NCI-H146 (cell line): ENCODE results near the gene PRKAR1B.
"Not testable (repeated sequence)": the region's sequence is repeated elsewhere in the genome, so short reads cannot be mapped to it uniquely, and the experiment has no call there.

ENCODE experiments used
- DNase-seq: peaks from one replicate; lab custom pipeline; 2025; lab: John Stamatoyannopoulos, UW

Gene PRKAR1B

DNA sequence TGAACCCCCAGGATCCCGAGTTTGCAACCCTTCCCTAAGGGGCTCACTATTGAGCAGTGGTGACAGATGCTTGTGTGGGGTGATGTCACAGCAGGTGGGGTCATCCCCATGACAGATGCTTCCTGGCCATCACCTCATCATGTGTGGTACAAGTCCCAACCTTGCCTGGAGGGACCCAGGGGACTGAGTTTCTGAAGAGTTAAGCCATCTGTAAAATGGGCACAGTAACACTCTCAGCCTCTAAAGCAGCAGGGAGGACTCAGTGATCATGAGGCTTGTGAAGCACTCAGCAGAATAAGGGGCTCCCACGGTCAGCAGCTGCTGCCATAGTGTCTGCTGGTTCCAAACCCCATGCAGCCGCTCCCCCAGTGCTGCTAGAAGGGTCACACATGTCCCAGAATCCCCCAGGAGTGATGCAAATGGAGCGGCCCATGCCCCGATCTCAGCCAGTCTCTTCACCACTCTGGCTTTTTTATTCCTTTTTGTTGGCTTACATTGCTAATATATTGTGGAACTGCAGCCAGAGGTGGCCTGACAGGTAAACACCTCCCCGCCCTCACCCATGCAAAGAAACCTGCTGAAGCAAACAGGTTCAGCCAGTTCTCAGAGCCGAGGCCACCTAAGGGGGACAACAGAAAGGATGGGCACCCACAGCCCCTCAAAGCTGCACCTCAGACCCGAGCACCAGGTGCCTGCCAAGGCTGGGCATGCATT lies 105.4 kb downstream of the PRKAR1B start:
- no peak for DNase-seq

DNA sequence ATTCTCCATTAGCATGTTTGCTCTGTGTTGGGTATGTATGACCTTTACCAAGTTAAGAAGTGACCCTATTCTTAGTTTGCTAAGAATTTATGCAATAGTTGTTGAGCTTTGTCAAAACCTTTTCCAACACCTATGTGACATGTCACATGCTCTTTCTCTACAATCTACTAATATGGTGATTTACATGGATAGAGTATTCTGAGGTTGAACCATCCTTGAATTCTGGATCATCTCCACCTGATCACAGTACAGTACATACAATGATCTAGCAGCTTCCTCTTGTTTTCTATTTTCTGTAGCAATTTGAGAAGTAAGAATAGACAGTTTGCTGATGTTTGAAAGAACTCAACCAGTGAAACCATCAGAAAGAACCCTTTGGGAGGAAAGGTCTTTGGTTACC lies 106.2 kb downstream of the PRKAR1B start:
- DNase-seq = no peak

DNA sequence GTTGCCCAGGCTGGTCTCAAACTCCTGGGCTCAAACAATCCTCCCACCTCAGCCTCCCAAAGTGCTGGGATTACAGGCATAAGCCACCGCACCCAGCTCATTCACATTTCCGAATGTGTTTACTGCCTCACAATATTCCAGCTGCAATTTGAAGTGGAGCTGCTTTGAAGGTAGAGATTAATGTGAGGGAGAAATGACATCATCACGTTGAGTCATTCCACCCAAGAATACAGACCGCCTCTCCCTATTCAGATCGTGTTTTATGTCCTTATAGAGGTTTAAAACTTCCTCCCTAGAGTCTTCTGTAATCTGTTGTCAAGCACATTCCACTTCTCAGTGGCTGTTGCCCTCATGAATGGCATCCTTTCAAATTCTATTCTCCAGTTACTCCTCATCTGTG lies 107.0 kb downstream of the PRKAR1B start:
- DNase-seq = no peak

DNA sequence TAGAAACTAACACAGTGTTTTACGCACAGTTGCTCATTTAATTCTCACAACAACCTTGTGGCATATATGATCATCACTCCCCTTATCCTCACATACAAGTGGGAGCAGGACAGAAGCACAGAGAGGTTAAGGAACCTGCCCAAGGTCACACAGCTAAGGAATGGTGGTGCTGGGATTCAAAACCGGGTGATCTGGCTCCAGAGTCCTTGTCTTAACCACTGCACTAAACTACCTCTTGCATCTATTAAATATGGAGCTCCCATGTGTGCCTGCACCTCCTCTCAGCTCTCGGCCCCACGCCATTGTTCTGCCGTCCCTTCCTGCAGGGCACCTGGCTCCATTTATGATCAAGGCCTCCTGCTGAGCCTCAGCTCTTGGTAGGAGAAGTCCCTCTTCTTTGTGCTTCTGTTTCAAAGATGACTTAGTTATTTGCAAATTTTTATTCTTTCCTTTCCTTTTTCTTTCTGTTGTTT lies 107.7 kb downstream of the PRKAR1B start:
- no peak for DNase-seq

DNA sequence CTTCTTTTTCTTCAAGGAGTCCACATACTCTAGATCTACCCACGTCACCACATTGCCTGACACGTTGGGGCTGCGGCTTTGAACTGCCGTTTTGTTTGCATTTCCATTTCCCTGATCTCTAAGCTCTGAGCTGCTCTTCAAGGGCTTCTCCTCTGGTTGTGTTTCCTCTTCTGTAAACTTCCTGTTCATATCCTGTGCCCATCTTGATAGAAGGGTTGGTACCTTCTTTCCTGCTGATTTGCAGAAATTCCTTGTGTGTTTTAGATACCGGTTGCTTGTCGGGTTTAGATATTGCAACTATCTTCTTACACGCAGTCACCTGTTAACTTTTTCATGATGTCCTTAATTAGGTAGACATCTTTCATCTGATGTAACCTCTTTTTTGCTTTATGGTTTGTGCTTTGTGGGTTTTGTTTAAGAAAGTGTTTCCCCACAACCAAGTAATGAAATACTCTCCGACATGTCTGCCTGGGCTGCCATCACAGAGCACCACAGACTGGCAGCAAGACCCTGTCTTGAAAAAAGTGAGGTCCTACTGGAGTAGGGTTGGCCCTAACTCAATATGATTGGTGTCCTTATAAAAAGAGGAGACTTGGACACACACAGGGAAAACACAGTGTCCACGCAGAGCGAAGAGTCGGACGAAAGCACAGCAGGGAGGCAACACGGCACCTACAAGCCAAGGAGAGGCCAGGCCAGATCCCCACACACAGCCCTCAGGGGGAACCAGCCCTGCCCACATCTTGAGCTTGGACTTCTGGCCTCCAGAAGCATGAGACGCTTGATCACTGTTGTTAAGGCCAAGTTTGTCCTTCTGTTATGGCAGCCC lies 108.3 kb downstream of the PRKAR1B start:
- no peak for DNase-seq

DNA sequence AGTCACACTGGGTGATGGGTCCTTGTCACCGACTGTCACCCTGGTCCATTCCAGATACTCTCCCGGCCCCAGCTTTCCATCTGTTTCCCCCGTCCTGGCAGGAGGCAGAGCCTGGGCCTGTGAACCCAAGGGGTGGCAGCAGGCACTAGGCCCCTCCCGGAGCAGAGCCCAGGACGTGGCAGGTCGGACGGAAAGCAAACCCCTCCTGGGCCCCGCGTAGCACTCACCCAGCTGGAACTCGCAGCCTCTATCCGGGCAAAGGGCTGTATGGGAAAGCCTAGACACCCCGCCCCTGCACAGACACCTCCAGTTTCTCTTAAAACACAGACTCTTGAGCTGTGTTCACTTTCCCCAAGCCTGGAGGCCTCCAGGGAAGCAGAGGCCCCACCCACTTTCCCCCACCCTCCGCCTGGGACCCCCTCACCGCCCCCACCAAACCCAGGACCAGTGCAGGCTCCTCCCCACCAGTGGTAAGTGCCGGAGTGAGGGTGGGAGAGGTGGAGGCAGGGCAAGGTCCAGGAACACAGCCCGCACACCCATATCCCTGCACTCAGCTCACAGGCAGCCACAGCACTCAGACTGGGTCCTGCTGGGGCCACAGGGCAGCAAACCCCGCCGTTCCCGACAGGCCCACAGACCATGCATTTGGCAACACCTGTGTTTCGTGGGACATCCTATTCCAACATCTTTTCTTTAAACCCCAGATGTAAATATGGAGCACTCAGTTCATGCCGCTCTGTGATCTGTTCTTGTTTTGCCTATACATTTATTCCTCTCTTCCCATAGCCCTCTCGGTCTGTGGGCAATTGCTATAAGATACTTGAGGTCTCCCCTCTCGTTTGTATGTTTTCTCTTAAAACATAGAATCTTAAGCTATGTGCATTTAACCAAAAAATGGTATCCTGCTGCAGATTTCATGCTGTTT lies 109.2 kb downstream of the PRKAR1B start:
- DNase-seq = no peak

DNA sequence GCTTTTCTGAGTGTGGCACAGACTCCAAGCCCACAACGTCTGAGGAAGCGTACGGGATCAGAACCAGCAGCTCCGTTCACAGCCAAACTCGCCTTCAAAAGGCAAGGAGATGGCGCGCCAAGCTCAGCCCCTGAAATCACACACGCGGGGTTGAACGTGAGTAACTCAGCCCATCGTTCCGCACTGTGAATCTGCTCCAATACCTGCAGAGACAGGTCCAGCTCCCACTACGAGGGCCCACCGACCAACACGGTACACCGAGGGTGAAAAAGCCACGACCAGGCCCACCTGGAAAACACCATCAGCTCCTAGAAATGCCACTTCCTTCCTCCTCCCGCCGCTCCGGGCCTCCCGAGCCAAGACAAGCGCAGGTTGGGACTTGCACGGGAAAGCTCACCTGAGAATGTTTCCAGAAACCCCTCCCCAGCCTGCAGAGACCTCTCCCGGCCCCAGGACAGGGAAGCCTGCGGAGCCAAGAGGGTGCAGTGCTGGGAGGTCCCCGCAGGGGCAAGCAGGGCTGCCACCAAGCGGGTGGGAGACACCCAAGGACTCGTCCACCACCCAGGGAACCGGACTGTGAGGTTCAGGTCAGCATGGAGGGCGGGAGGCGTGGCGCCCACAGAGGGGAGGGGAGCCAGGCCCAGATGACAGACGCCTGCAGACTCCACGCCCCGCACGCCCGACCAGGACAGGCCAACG lies 113.5 kb downstream of the PRKAR1B start:
- no peak for DNase-seq

DNA sequence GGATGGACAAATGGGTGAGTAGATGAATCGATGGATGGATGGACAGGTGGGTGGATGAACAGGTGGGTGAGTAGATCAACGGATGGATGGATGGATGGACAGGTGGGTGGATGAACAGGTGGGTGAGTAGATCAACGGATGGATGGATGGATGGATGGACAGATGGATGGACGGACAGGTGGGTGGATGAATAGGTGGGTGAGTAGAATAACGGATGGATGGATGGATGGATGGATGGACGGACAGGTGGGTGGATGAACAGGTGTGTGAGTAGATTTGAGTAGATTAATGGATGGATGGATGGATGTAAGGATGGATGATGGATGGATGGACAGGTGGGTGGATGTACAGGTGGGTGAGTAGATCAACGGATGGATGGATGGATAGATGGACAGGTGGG lies 115.2 kb downstream of the PRKAR1B start:
- DNase-seq = not testable (repeated sequence)

DNA sequence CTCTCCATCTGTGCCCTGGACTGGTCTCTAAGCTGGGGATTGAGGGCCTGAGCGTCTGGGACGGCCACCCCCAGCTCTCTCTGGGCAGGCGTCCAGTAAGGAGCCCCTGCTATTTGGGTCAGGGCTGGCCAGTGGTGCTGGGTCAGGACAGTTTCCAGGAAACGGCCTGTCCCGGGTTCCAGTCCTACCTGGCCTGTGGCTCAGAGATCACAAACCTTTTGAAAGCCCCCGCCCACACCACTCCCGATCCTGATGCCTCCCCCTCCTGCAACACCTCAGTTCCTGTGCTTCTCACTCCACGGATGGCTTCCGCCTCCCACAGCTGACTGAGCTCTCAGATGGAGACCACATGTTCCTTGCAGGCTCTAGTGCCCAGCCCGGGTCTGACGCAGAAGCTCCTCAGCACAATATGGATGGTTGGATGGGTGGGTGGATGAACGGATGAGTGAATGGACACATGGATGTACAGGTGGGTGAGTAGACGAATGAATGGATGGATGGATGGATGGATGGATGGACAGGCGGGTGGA lies 115.7 kb downstream of the PRKAR1B start:
- DNase-seq = no peak

DNA sequence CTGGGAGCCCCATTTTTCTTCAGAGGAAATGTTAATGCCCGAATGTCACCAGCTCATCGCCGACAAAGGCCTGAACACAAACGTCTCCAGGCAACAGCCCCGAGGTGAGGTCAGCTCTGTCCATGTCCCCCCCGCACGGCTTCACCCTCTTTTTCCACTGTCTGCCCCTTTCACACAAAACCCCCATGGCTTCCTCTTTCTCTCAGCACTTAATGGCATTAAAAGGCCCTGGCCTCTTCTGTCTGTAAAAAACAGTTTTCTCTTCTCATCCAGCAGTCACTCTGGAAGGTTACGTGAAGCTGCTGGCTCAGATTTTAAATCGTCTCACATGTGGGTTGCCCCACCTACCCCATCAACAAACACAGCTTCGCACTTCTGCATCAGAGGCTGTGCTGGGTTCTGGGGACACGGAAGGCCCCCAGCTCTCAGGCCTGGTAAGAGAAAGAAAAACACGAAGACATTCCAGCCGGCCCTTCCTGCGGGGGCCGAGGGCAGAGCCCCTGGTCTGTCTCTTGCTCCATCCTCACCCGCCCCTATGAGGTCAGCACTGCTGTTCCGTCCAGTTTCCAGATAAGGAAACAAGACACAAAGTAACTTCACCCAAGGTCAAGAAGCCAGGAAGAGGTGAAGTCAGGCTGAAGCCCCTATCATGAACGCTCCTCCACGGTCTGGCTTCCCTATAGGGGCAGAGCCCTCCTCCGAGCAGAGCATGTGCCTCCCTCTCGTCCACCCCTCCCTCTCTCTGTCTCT lies 116.4 kb downstream of the PRKAR1B start:
- no peak for DNase-seq

DNA sequence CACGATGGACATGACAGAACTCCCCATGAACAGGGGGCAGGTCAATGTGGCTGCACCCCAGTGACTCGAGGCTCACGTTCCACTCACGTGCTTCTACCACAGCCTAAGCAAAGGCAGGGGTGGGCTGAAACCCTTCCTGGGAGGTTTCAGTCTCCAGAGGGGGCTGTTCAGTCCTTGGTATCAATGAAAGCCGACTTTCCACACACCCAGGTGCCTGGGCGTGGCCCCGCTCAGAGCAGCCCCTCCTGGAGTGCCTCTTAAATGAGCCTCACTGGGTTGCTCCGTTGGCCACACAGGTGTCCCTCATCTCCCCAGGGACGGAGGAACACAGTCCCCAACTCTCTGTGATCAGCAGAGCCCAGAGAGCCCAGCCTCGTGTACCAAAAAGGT lies 116.9 kb downstream of the PRKAR1B start:
- no peak for DNase-seq

DNA sequence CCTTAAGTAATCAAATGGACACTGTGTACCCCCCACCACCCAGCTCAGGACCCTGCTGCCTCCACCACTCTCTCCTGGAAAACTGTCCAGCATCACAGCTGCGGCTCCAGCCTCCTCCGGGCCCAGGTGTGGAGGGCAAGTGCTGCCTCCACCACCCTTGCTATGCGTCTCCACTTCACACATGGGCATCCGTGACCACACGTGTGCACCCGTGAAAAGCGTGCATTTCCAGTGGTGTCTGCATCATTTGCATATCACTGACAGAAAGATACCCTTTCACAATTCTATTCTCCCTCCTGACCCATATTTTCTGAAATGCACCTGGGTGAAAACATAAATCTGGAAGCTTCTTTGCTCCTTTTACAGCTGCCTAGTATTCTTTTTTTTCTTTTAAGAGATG lies 117.7 kb downstream of the PRKAR1B start:
- no peak for DNase-seq

DNA sequence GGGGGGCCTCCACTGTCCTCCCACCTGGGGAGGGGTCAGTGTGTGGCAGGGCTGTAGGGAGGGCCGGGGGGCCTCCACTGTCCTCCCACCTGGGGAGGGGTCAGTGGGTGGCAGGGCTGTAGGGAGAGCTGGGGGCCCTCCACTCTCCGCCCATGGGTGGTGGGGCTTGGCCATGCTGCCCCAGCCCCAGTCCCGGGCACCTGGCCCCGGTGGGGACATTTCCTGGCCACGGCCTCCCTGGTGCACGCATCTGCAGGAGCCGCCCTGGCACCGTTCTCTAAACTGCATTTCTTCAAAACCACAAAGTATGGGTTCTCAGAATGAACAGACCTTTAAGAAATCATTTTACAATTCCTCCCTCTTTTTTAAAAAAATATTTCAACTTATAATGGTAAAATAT lies 118.1 kb downstream of the PRKAR1B start:
- no peak for DNase-seq

DNA sequence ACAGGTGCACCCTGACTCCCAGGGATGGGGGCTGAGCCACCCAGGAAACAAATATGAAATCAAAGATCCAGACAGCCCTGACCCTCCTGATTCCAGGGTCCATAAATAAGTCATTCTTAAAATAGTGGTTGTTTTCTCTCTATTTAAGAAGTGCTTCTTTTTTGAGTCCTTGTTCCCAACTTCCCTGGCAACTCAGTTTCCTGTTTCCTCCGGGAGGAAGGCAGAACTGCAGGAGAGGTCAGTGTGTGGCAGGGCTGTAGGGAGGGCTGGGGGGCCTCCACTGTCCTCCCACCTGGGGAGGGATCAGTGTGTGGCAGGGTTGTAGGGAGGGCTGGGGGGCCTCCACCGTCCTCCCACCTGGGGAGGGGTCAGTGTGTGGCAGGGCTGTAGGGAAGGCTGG lies 118.7 kb downstream of the PRKAR1B start:
- no peak for DNase-seq

DNA sequence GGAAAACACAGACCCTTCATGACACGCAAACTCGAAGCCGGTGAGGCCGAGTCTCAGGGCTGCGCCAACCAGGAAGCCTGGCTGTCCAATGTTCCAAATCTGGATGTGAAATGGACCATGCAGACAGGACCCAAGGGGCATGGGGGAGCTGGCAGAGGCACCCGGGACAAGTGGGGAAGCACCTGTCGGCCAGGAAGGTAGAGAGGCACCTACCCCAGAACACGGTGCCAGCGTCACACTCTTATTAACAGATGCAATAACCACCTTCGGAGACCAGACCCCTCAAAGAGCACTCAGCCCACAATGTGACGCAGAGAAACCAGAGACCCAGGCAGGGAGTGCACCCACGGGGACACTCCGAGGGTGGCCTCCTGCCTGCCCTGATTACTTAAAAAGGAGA lies 119.1 kb downstream of the PRKAR1B start:
- no peak for DNase-seq

DNA sequence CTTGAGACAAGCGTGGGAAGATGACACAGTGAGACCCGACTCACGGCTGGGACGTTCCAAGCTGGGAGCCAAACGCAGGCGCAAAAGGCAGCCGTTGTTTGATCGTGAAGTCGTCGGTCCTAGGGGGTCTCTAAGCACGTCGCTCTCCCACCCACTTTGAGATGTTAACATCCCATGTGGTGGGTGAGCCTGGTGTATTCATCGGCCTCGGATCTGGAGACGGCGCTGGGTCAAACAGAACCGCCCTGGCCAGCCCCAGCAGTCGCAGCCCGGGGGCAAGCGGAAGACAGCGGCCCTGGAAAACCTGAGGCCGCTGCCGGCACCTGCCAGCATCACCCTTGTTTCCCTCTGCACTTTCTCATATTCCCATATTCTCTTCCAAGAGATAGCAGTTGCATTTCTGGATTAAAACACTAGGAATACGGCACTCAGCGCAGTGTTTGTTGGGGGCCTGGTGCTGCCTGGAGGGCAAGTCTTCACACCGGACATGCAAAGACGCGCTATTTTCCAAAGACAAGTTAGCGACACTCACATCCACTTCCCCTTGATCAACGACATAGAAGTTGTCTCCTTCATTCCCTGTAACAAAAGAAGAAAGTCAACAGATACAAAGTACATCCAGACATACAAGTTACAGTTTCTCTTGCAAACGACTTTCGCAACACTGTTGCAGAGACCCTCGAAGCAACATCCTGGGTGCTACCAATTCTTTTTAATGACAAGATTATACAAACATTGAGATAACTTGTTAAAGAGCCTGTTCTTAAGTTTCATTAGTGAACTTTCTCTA lies 121.2 kb downstream of the PRKAR1B start:
- DNase-seq = no peak

DNA sequence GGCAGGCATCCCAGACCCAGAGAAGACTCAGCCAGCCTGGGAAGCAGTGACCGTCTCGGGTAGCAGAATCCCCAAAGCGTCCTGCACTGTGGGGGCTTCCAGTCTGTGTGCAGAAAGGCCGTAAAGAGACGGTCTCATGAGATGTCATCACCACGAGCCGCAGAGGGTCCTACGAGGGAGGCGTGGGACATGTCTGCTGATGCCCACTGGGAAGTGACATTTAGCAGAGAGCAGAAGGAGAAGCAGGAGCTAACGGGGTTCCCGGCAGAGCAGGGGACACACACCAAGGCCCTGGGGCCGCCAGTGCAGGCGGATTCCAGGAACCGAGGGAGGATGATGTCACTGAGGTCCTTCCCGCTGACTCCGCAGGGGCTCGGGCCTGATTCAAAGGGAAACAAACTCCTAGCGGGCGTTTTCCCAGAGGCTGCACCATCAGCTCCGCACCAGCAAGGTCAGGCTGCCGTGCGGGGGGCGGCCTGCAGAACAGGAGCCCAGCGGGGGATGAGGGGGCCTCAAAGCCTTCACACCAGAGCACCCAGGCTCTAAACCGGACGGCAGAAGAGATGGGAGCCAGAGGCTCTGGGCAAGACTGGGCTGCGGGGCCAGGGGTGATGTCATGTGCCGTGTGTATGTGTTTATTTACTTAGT lies 122.1 kb downstream of the PRKAR1B start:
- DNase-seq = no peak

DNA sequence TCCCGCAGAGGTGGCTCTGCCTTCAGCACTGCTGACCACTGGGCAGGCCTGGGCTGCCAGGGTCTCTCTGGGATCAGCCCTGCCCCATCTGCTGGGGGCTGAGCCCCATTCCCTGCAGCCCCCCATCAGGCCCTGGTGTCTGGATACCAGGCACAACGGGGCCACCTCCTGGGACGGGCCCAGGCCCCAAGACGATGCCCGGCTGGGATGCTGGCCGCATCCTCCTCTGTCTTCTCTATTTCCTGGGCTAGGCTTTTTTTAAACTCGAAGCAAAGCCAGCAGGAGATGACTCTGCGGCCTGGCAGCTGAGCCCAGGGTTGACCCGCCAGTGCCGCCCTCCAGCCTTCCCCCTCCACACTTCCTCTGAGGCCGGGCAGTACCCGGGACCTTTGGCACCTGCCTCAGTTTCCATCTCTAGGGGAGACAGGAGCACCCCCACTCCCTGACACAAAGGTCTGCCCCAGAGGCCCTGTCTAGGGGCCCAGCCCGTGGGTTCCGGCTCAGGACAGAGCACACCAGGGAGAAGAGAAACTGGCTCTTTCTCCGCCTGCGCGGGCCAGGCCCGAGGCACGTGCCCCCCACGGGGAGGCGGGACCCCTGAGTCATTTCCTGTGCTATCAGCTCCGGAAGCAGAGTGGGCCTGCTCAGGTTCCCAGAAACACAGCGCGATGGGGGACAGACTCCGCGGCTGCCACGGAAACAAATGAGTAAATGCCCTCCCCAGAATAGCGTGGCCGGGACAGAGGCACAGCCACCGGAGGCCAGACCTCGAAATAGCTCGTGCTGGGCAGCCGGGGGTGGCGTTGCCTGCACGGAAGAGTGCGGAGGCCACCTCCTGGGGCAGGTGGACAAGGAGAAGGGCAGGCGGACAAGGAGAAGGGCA lies 122.8 kb downstream of the PRKAR1B start:
- DNase-seq = no peak
